Activated naive CD4-positive, alpha-beta T cell treated with anti-CD3 and anti-CD28 coated beads, Interleukin-2, amount 50 U/mL, for 72 hours (primary cell): Measurements from ENCODE around the gene HMGXB4. TPM values are rescaled to one million over a fixed set of nuclear protein-coding genes. Genes with fewer than 3 reads are reported as not detected.

Experiments used
- ATAC-seq, 2 donors: fragments of 150-1000 bp; cut with Tn5 transposase; 2 replicates each; pipeline ENCODE4 v1.10.0; 2021; ENCODE audit warnings: mild to moderate bottlenecking in 2 of 2, moderate library complexity in 2 of 2
- DNase-seq, 2 donors: peaks; one replicate each; pipeline ENCODE4 v3.0.0; 2021 to 2022; ENCODE audit warnings: low spot score in 2 of 2
- H3K27ac Mint-ChIP-seq, 2 donors: one replicate each; pipeline ENCODE4 v1.8.0; 2022; ENCODE audit warnings: mild to moderate bottlenecking in 2 of 2, mixed read lengths in 2 of 2
- H3K36me3 Mint-ChIP-seq, 2 donors: one replicate each; pipeline ENCODE4 v1.8.0; 2022; ENCODE audit warnings: mixed read lengths in 2 of 2
- H3K9me3 Mint-ChIP-seq, 2 donors: one replicate each; pipeline ENCODE4 v1.8.0; 2022; ENCODE audit warnings: mixed read lengths in 2 of 2
- total RNA-seq, 2 donors: library from RNA; stranded (reverse); gene quantifications; one replicate each; pipeline ENCODE4 v1.2.3, GENCODE V29; 2022

HMGXB4 gene
- total RNA-seq, 2 donors from 2014 or later, result 35.4 to 36.5 TPM

DNA sequence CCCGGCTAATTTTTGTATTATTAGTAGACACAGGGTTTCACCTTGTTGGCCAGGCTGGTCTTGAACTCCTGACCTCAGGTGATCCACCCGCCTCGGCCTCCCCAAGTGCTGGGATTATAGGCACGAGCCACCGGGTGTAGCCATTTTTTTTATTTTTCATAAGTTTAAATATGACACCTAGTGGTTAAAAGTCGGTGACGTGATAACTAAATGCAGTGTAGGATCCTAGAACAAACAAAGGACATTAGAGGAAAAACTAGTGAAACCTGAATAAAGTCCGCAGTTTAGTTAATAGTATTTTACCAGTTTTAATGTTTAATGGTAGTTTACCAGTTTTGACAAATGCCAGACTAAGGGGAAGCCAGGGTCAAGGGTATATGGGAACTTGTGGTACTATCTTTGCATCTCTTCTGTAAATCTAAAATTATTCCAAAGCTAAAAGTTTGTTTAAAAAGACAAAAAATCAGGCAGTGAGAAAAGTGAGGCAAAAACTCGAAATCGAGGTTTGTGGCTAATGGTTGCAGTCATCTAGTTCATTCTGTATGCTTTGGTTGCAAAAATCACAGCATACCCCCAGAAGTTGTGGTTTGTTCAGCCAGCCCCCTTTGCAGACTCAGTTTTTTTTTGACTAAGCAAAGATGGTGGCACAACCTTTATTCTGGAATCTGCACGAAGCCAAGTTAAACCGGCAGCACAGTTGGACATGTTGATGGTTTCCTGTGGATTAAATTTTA, 72.0 kb downstream of the HMGXB4 start:
- peaks cover 6 to 11% of the 10 kb centered on the region in 2 donors for H3K36me3 Mint-ChIP-seq
- no peaks in the 10 kb centered on the region for H3K9me3 Mint-ChIP-seq
- no peak overlapping the region for H3K27ac Mint-ChIP-seq
- ATAC-seq (no peak), DNase-seq (no peak)

DNA sequence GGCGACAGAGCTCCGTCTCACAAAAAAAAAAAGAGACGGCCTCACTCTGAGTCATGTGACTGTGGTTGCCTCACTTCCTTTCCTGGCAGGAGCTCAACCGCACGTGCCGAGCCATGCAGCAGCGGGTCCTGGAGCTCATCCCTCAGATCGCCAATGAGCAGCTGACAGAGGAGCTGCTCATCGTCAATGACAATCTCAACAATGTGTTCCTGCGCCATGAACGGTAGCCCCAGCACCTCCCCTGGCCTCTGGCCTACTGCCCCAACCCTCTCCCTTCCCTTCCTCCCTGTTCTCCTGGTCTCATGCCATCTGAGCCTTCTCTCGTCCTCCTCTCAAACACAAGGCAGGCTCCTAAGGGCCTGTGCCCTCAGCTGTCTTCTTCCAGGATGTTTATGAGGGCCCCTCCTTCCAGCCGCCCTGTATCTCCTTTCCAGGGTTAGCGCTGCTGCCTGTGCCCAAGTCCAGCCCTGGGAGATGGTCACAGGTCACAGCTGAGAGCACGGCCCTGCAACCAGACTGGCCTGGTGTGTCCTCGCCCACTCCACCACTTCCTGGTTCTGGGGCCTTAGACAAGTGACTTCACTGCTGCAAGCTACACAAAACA, 73.1 kb downstream of the HMGXB4 start:
- Mint-ChIP-seq H3K36me3 (peaks cover 6 to 11% of the 10 kb centered on the region in 2 donors), H3K9me3 (no peaks in the 10 kb centered on the region), H3K27ac (peak overlapping the region; percentile 79 to 91)
- DNase-seq (peak; percentile 40 to 71), ATAC-seq (peak; percentile 76 to 88)

DNA sequence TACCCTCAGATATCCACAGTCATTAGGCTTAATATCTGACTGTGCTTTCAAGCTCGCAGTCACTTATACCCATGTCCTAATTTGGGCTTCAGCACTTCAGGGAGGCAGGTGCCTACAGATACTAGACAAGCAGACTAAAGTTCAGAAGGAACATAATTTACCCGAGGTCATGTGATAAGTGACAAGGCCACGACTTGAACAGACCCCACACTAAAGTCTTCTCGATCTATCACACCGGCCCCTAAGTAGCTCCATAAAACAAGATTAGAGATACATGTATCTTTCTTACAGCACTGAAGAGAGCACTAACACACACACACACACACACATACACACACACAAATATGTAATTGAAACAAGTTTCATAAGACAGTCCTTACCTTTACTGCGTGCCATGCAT, 75.0 kb downstream of the HMGXB4 start:
- Mint-ChIP-seq H3K36me3 (peaks cover 6 to 11% of the 10 kb centered on the region in 2 donors), H3K9me3 (no peaks in the 10 kb centered on the region), H3K27ac (no peak overlapping the region)

DNA sequence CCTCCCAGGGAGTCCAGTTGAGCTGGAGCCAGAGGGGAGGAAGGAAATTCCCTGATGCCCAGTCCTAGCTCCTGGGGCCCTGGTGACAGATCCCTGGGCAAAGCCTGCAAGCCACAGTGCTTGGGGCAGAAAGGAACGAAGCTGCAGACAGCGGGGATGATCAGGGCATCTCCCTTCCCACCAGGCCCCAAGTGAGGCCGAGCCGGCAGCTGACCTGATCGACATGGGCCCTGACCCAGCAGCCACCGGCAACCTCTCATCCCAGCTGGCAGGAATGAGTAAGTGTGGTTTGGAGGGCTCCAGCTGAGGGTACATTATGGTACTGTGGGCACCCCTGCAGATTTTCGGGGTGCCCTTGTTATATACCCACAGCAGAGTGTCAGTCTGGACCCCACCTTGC, 75.9 kb downstream of the HMGXB4 start:
- Mint-ChIP-seq H3K27ac (peak overlapping the region in 1 of 2 donors; percentile 52), H3K9me3 (no peaks in the 10 kb centered on the region), H3K36me3 (peaks cover 6 to 11% of the 10 kb centered on the region in 2 donors)
- ATAC-seq (no peak), DNase-seq (no peak)

More for the DNA sequence above, 75.0 kb downstream of the HMGXB4 start:
- ATAC-seq (no peak), DNase-seq (no peak)

DNA sequence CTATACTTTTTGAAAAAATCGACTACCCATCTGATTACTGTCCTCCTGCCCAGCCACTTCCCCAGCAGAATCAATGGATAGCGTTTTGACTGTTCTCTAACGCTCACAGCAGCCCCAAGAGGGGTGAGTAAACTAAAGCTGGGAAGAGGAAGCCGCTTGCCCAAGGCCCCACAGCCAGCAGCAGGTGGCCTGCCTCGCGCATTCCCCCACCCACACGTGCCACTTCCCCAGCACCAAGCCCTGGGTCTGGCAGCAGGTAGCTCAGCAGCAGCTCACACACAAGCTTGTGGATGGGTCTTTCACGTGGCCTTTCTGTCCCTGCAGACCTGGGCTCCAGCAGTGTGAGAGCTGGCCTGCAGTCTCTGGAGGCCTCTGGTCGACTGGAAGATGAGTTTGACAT, 76.7 kb downstream of the HMGXB4 start:
- DNase-seq (no peak), ATAC-seq (peak; percentile 17 to 33)
- no peaks in the 10 kb centered on the region for H3K9me3 Mint-ChIP-seq
- H3K36me3 Mint-ChIP-seq, result peaks cover 6 to 11% of the 10 kb centered on the region in 2 donors
- H3K27ac Mint-ChIP-seq, result peak overlapping the region in 1 of 2 donors; percentile 52

DNA sequence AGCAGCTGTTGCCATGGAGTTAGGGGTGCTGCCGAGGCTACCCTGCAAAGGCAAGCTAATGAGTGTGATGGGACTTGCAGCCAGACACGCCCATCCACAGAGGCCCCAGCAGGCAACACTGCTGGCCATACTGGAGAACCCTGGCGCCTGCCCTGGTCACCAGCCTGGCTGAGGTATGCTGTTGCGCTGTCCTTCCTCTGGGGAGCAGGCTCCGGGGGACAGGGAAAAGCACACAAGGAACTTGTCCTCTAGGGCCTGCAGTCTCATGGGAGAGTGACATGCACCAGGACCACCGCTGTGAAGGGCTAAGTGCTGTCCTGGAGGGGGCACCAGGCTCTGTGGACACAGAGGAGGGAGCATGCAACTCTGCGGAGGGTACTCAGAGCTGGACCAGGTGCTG, 78.2 kb downstream of the HMGXB4 start:
- ATAC-seq, result no peak
- peak overlapping the region; percentile 46 to 52 for H3K27ac Mint-ChIP-seq
- DNase-seq, result no peak
- H3K9me3 Mint-ChIP-seq, result no peaks in the 10 kb centered on the region
- H3K36me3 Mint-ChIP-seq, result peaks cover 7% of the 10 kb centered on the region in 2 donors

DNA sequence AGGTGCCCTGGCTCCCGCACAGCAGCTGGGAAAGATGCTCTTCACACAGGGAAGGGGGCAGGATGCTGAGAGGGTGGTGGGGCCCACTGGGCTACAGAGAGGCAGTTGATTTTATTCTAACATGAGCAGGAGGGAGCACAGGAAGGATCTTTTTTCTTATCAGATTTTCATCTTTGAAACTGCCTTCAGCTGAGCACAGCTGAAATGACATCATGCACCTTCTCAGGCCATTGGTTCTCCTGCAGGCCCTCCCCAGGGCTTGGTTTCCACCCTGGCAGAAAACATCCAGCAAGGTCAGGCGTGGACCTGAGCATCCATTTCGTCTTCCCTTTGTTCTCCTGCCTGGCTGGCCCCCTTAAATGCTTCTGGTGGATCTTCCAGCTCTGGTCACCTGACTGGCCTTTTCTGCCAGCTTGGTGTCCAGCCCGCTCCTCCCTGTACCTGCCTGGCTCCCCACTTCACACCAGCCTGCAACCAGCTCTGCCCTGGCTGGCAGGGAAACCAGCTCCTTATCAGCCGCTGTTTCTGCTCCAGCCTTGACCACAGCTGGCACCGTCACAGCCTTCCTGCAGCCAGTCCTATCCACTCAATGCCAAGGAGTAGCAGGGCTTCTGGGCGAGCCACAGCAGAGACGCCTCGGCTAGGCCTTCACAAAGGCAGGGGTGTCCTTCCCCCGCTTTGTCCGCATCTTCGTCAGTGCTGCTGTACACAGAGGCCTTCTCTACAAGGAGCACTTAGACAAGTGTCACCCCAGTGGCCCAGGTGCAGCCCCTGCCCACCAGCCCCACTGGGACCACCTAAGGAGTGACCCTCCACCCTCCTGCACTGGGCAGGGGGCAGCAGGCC, 78.9 kb downstream of the HMGXB4 start:
- H3K9me3 Mint-ChIP-seq, result no peaks in the 10 kb centered on the region
- H3K27ac Mint-ChIP-seq, result peak overlapping the region; percentile 46 to 52
- DNase-seq, result no peak
- H3K36me3 Mint-ChIP-seq, result peaks cover under 1 to 5% of the 10 kb centered on the region in 2 donors
- ATAC-seq, result no peak

DNA sequence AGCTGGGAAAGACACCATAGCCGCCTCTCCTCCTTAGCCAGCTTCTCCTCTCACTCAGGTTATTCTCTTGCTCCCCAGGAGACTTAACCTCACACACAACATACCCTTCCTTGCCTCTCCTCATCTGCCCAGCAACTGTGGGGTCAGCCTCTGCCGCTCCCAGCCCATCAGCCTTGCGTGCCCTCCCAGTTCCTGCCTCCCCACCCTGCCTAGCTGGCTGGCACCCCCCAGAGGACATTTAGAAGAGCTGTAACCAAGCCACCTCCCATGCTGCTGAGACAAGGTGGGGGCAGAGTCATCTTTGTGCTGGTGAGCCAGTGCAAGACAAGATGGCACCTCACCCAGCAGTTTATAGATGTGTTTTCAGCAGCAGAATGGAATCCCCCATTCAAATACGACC, 80.6 kb downstream of the HMGXB4 start:
- Mint-ChIP-seq H3K9me3 (no peaks in the 10 kb centered on the region), H3K27ac (no peak overlapping the region), H3K36me3 (peaks cover 0 to 5% of the 10 kb centered on the region in 2 donors)
- no peak for ATAC-seq
- no peak for DNase-seq

DNA sequence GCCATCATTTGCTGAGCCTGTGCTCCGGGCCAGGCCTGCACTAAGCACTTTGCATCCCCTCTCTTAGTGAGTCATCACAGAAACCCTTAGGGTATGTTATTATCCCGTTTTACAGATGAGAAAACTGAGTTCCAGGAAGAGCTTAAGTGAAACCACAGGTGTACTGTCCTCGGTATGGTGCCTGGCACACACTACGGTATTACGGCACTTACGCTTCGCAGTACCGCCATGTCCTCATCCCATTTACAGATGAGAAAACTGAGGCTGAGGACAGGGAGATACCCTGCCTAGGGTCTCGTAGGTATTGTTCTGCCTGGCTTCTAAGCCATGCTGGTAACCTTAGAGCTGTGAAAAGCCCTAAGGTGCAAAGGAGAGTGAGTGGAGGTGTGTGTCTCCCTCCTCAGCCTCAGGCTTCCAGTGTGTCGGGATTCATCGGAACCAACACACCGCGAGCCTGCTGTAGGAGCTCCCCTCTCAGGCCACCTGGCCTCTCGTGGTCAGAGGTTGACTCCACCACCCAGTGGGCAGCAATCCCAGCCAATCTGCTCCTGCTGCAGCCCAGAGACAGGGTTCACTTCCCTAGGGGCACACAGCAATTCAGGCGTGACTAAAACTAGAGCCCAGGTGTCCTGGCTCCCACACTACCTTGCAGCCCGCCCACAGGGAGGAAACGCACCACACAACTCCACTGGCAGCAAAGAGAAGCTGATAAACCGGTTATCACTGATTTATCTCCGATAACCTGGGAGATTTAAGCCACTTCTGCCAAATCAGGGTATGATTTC, 84.0 kb downstream of the HMGXB4 start:
- no peak overlapping the region for H3K27ac Mint-ChIP-seq
- H3K9me3 Mint-ChIP-seq, result no peaks in the 10 kb centered on the region
- H3K36me3 Mint-ChIP-seq, result peaks cover 0 to 5% of the 10 kb centered on the region in 2 donors
- DNase-seq (no peak), ATAC-seq (no peak)

DNA sequence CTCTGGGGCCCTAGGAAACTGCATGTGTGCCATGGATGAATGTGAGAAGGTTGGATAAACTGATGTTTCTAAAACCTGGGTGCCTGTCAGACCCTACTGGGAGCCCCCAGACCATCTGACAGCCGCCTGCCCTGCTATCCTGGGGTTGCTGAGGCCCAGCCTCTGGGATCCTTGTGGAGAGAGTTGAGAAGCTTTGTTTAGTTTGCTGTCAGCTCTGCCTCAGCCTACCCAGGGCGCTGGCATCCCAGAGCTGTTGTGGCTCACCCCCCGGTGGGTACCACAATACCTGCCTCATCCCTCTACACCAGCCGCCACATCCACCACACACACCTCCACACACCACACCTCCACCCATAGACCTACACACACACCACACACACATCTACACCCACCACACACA, 85.1 kb downstream of the HMGXB4 start:
- Mint-ChIP-seq H3K27ac (no peak overlapping the region), H3K36me3 (peaks cover 0 to 5% of the 10 kb centered on the region in 2 donors), H3K9me3 (no peaks in the 10 kb centered on the region)
- ATAC-seq (peak; percentile 22 to 25), DNase-seq (no peak)

DNA sequence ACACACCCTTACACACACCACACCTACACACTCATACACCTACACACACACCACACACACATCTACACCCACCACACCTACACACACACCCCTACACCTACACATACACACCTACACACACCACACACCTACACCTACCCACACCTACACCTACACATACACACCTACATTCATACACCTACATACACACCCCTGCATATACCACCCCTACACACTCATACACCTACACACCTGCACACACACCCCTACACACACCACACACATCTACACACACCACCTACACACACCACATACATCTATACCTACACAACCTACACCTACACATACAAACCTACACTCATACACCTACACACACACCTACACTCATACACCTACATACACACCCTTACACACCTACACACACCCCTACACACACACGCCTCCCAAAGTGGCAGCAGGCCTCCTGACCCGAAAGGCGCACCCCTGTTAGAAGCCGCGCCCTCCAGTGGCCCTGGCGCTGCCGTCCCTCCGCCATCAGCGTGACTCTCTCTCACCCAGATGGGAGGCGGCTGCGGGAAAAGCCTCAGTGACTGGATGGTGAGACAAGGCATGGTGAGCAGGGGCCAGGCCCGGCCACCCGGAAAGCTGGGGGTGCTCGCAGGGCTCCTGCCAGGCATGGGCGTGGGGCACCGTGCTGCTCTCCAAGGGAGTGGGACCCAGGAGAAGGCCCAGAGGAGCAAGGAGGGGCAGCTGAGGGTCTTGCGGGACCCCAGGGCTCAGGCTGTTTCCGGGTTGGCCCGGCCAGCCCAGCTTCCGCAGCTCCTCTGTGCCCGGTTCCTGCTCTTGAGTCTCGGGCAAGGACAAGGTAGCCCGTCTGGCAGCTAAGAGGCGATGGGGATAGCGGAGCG, 86.6 kb downstream of the HMGXB4 start:
- no peak overlapping the region for H3K27ac Mint-ChIP-seq
- no peaks in the 10 kb centered on the region for H3K9me3 Mint-ChIP-seq
- ATAC-seq (no peak), DNase-seq (no peak)
- H3K36me3 Mint-ChIP-seq, result peaks cover 0 to 5% of the 10 kb centered on the region in 2 donors

DNA sequence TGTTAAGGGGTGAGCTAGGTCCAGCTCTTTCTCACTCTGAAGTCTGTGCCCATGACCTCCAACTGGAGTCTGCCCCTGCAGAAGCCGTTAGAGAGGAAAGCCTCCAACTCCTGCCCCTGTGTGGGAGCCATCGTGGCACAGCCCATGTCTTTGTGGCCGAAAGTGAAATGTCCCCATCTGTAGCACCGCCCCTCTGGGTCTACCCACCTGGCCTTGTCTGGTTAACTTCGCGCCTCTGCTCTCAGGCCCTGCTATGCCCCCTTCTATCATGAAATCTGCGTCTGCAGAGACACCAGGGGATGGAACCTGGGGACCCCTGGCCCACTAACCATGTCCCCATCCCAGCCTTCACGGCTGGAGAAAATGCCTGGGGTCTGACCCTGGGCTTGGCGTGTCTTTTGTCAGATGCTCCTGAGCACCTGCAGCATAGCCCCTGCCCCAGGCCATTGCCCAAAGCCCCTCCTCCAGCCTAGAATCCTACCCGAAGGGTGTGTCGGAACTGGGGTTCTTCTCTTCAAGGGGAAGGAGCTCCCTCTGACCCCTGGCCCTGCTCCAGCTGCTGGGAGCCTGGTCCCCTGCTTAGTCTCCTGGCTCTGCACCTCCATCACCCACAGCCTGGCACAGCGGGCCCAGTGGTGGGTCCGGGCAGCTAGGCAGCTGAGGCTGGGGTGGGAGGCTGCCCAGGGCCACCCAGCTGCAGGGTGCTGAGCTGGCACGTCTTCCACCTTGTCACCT, 87.8 kb downstream of the HMGXB4 start:
- Mint-ChIP-seq H3K36me3 (peaks cover 0 to under 1% of the 10 kb centered on the region in 2 donors), H3K27ac (peak overlapping the region in 1 of 2 donors; percentile 28), H3K9me3 (no peaks in the 10 kb centered on the region)
- DNase-seq, result no peak
- no peak for ATAC-seq
